Endothelial cell of umbilical vein (primary cell): ENCODE results near the gene TARBP2.

Experiments
- CTCF ChIP-seq, 2 donors: IDR thresholded peaks; 1 replicate in 1 of 2; 2 replicates in 1 of 2; pipeline ENCODE4 v1.5.1; 2011; ENCODE audit warnings: low read length in 2 of 2, mild to moderate bottlenecking in 2 of 2, moderate library complexity in 2 of 2, control low read depth in 1 of 2, inconsistent platforms in 1 of 2, low read depth in 1 of 2; ENCODE audit not compliant: insufficient read depth in 1 of 2; ENCODE audit errors: extremely low read depth in 1 of 2
- EZH2 ChIP-seq: IDR thresholded peaks from 2 replicates; pipeline ENCODE4 v1.6.1; 2012; ENCODE audit warnings: borderline replicate concordance, low read depth, mild to moderate bottlenecking, moderate library complexity, low read length, inconsistent platforms; ENCODE audit not compliant: severe bottlenecking
- FOS ChIP-seq: IDR thresholded peaks from 2 replicates; pipeline ENCODE4 v1.6.1; 2011; ENCODE audit warnings: mild to moderate bottlenecking, low read length, moderate library complexity, borderline replicate concordance; ENCODE audit not compliant: insufficient read depth
- JUN ChIP-seq: IDR thresholded peaks from 2 replicates; pipeline ENCODE4 v1.6.1; 2011; ENCODE audit warnings: borderline replicate concordance, low read depth; ENCODE audit not compliant: insufficient read length, insufficient read depth
- POLR2A ChIP-seq: IDR thresholded peaks from 2 replicates; pipeline ENCODE4 v1.6.1; 2012; ENCODE audit warnings: low read depth, mild to moderate bottlenecking, control low read depth, low read length
- POLR2AphosphoS5 ChIP-seq: IDR thresholded peaks from 2 replicates; pipeline ENCODE4 v1.6.1; 2012; ENCODE audit warnings: low read depth, mild to moderate bottlenecking, control low read depth, low read length, moderate library complexity; ENCODE audit not compliant: insufficient read depth

- TF ChIP-seq EZH2 (no peak), POLR2AphosphoS5 (no peak), CTCF (IDR thresholded peaks at IDR 0.05; ENCODE audit: extremely low read depth in 1 of 2, insufficient read depth in 1 of 2, low read depth in 1 of 2, low read length in 2 of 2) (no peak), POLR2A (no peak), FOS (no peak), JUN (no peak)
Observed at GRCh38 chr12:53496752-53497032, 4.4 kb upstream of the TARBP2 start.
